Fibroblast of lung (primary cell): Measurements from ENCODE around the gene C2CD4C. TPM values are rescaled to one million over a fixed set of nuclear protein-coding genes. Genes with fewer than 3 reads are reported as not detected.
"Not testable (repeated sequence)": the region's sequence is repeated elsewhere in the genome, so short reads cannot be mapped to it uniquely, and the experiment has no call there.

Source experiments
- DNase-seq, 2 donors: peaks; one replicate each; pipeline versions ENCODE4 v3.0.0 to v3.0.0-alpha.2; 2010; ENCODE audit warnings: low read depth in 2 of 2
- H2AFZ ChIP-seq: 2 replicates; pipeline ENCODE4 v1.5.1; 2012; ENCODE audit warnings: low read length, control low read depth, inconsistent platforms
- H3K27ac ChIP-seq: 2 replicates; pipeline ENCODE4 v1.5.1; 2011; ENCODE audit warnings: low read length, control low read depth; ENCODE audit not compliant: insufficient read depth
- H3K27me3 ChIP-seq: 2 replicates; pipeline ENCODE4 v1.5.1; 2011; ENCODE audit warnings: mild to moderate bottlenecking, low read length; ENCODE audit not compliant: control insufficient read depth, insufficient read depth
- H3K36me3 ChIP-seq: 2 replicates; pipeline ENCODE4 v1.5.1; 2011; ENCODE audit warnings: low read length; ENCODE audit not compliant: control insufficient read depth, insufficient read depth
- H3K4me1 ChIP-seq: 2 replicates; pipeline ENCODE4 v1.5.1; 2011; ENCODE audit warnings: low read length; ENCODE audit not compliant: control insufficient read depth, insufficient read depth; ENCODE audit errors: extremely low read depth
- H3K4me2 ChIP-seq: 2 replicates; pipeline ENCODE4 v1.5.1; 2011; ENCODE audit warnings: low read length, control low read depth; ENCODE audit not compliant: insufficient read depth; ENCODE audit errors: extremely low read depth
- H3K4me3 ChIP-seq, 4 experiments: fragments of 200-600 bp in 1 of 4; sonication (generic) in 1 of 4; replicated peaks in 1 of 4; 2 replicates each; pipeline ENCODE4 v1.5.1; 2011 to 2016; ENCODE audit warnings: low read length in 4 of 4, low read depth in 3 of 4, mild to moderate bottlenecking in 3 of 4, control low read depth in 2 of 4, inconsistent platforms in 1 of 4, mixed read lengths in 1 of 4; ENCODE audit not compliant: insufficient read depth in 1 of 4; ENCODE audit errors: control extremely low read depth in 1 of 4
- H3K79me2 ChIP-seq: 2 replicates; pipeline ENCODE4 v1.5.1; 2012; ENCODE audit warnings: mild to moderate bottlenecking, low read length, inconsistent platforms; ENCODE audit not compliant: control insufficient read depth, insufficient read depth
- H3K9ac ChIP-seq: 2 replicates; pipeline ENCODE4 v1.5.1; 2011; ENCODE audit warnings: mild to moderate bottlenecking, low read length, control low read depth; ENCODE audit not compliant: insufficient read depth
- H3K9me3 ChIP-seq: 2 replicates; pipeline ENCODE4 v1.5.1; 2012; ENCODE audit warnings: low read depth, low read length; ENCODE audit not compliant: control insufficient read depth, insufficient read depth
- H4K20me1 ChIP-seq: 2 replicates; pipeline ENCODE4 v1.5.1; 2011; ENCODE audit warnings: low read length; ENCODE audit not compliant: control insufficient read depth, insufficient read depth; ENCODE audit errors: extremely low read depth
- CTCF ChIP-seq, 2 donors: IDR thresholded peaks in 1 of 2; conservative IDR thresholded peaks in 1 of 2; 1 replicate in 1 of 2; 2 replicates in 1 of 2; pipeline ENCODE4 v1.5.1; 2011 to 2012; ENCODE audit warnings: low read length in 2 of 2, control low read depth in 1 of 2, inconsistent platforms in 1 of 2, low read depth in 1 of 2, mild to moderate bottlenecking in 1 of 2
- EZH2 ChIP-seq: IDR thresholded peaks from 2 replicates; pipeline ENCODE4 v1.5.1; 2012; ENCODE audit warnings: low read length, control low read depth, mild to moderate bottlenecking; ENCODE audit errors: missing control alignments
- polyA plus RNA-seq, 2 donors: library from polyadenylated mRNA; depleted of rRNA in 1 of 2; stranded (reverse) in 1 of 2; unstranded in 1 of 2; fragments of >200 nt; gene quantifications; 2 replicates each; pipeline ENCODE4 v1.2.1, GENCODE V29; 2011 to 2012; ENCODE audit warnings: missing spikeins in 1 of 2
- total RNA-seq: library from RNA; depleted of rRNA; stranded (reverse); fragments of >200 nt; gene quantifications from 2 replicates; pipeline ENCODE4 v1.2.1, GENCODE V29; 2014

C2CD4C gene
- total and polyA plus RNA-seq, 2 donors (not counting 1 experiment from before 2014, with no cell fraction given), result 0.17 TPM; not detected in 1

- no peaks in the 10 kb centered on the region for H3K36me3 ChIP-seq
- no peak overlapping the region for H2AFZ ChIP-seq
- no peak overlapping the region for H3K4me3 ChIP-seq
- no peak overlapping the region for H3K27ac ChIP-seq
- no peaks in the 10 kb centered on the region for H4K20me1 ChIP-seq
- H3K9me3 ChIP-seq, result no peaks in the 10 kb centered on the region
- TF ChIP-seq EZH2 (no peak), CTCF (conservative IDR thresholded peaks at IDR 0.05 in 1 of 2, IDR thresholded peaks at IDR 0.05 in 1 of 2; ENCODE audit: low read depth in 1 of 2, low read length in 2 of 2) (no peak)
- no peak for DNase-seq
- no peaks in the 10 kb centered on the region for H3K79me2 ChIP-seq
- H3K4me2 ChIP-seq, result no peak overlapping the region
- H3K9ac ChIP-seq, result no peak overlapping the region
- H3K4me1 ChIP-seq, result no peaks in the 10 kb centered on the region
- peaks cover 13% of the 10 kb centered on the region for H3K27me3 ChIP-seq
Measured at GRCh38 chr19:411723-412355, 2.9 kb upstream of the C2CD4C start.

DNA sequence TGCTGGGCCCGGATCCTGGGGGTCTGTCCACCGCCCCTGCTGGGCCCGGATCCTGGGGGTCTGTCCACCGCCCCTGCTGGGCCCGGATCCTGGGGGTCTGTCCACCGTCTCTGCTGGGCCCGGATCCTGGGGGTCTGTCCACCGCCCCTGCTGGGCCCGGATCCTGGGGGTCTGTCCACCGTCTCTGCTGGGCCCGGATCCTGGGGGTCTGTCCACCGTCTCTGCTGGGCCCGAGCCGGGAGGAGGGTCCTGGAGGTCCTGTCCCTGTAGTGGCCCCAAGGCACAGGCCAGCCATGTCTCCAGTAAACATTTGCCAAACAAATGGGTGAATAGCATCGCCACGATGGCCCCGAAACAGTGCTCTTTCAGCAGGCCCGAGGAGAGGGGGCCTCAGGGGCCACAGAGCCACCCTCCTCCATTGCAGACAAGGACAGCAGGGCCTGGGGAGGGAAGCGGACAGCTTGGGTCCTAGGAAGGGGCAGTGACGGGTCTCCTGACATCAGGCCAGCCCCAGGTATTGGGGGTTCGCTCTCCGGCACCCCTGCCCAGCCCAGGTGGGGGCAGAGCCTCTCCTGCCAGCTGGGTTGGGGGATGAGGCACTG is 2.3 kb upstream of the C2CD4C start:
- H2AFZ ChIP-seq, H3K36me3 ChIP-seq, H3K4me2 ChIP-seq, DNase-seq, H3K4me1 ChIP-seq, H3K9me3 ChIP-seq, H3K4me3 ChIP-seq, H3K9ac ChIP-seq, H4K20me1 ChIP-seq, H3K27ac ChIP-seq, H3K79me2 ChIP-seq: not testable (repeated sequence)
- H3K27me3 ChIP-seq, result peaks cover 13% of the 10 kb centered on the region

- H4K20me1 ChIP-seq, result no peaks in the 10 kb centered on the region
- no peak overlapping the region for H3K4me3 ChIP-seq
- H3K9me3 ChIP-seq, result no peaks in the 10 kb centered on the region
- H3K27me3 ChIP-seq, result peaks cover 13% of the 10 kb centered on the region
- H3K9ac ChIP-seq, result no peak overlapping the region
- TF ChIP-seq EZH2, result no peak
- DNase-seq, result no peak
- H3K36me3 ChIP-seq, result no peaks in the 10 kb centered on the region
- H3K79me2 ChIP-seq, result no peaks in the 10 kb centered on the region
- H3K4me1 ChIP-seq, result no peaks in the 10 kb centered on the region
- no peak overlapping the region for H3K27ac ChIP-seq
- H3K4me2 ChIP-seq, result no peak overlapping the region
- no peak overlapping the region for H2AFZ ChIP-seq
Measured at GRCh38 chr19:410243-410781, 1.4 kb upstream of the C2CD4C start.
